SHP77 treated with DMSO at 0.1 percent for 48 hours (cell line): ENCODE data around the gene FAM131C.
A peak's percentile ranks its signal among the peaks of the same experiment; 100 is the strongest.

Experiments used
- DNase-seq: peaks from one replicate; lab custom pipeline; 2025; lab: John Stamatoyannopoulos, UW

The FAM131C gene

GRCh38 chr1:16099412-16099811 is 26.0 kb upstream of the FAM131C start:
- no peak for DNase-seq

GRCh38 chr1:16095447-16095846 is 22.0 kb upstream of the FAM131C start:
- no peak for DNase-seq

GRCh38 chr1:16094453-16095158 is 21.2 kb upstream of the FAM131C start:
- DNase-seq: no peak

- DNase-seq: no peak
These were observed 20.2 kb upstream of the FAM131C start for GRCh38 chr1:16093611-16094010.

- no peak for DNase-seq
These were observed 19.6 kb upstream of the FAM131C start for GRCh38 chr1:16092923-16093511.

GRCh38 chr1:16092097-16092922 is 18.9 kb upstream of the FAM131C start:
- DNase-seq: no peak

GRCh38 chr1:16091296-16091695 is 17.8 kb upstream of the FAM131C start:
- DNase-seq: no peak

GRCh38 chr1:16090076-16090826 is 16.8 kb upstream of the FAM131C start:
- no peak for DNase-seq

- DNase-seq: no peak
These were observed 15.5 kb upstream of the FAM131C start for GRCh38 chr1:16088996-16089395.

GRCh38 chr1:16088351-16088911 is 15.0 kb upstream of the FAM131C start:
- no peak for DNase-seq

- DNase-seq: no peak
These were observed 14.3 kb upstream of the FAM131C start for GRCh38 chr1:16087733-16088132.

GRCh38 chr1:16085522-16085921 is 12.1 kb upstream of the FAM131C start:
- DNase-seq: no peak

GRCh38 chr1:16083486-16083885 is 10.0 kb upstream of the FAM131C start:
- no peak for DNase-seq

GRCh38 chr1:16082283-16083038 is 9.0 kb upstream of the FAM131C start:
- DNase-seq: no peak

GRCh38 chr1:16081636-16082035 is 8.2 kb upstream of the FAM131C start:
- DNase-seq: no peak

- no peak for DNase-seq
These were observed 7.1 kb upstream of the FAM131C start for GRCh38 chr1:16080422-16081150.

- peak; percentile 51 for DNase-seq
These were observed 5.6 kb upstream of the FAM131C start for GRCh38 chr1:16078925-16079656.

GRCh38 chr1:16077406-16078245 is 4.2 kb upstream of the FAM131C start:
- no peak for DNase-seq

GRCh38 chr1:16076865-16077238 is 3.4 kb upstream of the FAM131C start:
- peak; percentile 30 for DNase-seq
